Ishikawa (cell line): Measurements from ENCODE around the gene IL20RB.

Source experiments
- CREB1 ChIP-seq: IDR thresholded peaks from 2 replicates; pipeline ENCODE4 v1.6.1; 2012; ENCODE audit warnings: low read depth
- EGR1 ChIP-seq: IDR thresholded peaks from 2 replicates; pipeline ENCODE4 v1.6.1; 2012
- NFIC ChIP-seq: IDR thresholded peaks from 2 replicates; pipeline ENCODE4 v1.6.1; 2012
- RAD21 ChIP-seq: IDR thresholded peaks from 2 replicates; pipeline ENCODE4 v1.6.1; 2012; ENCODE audit warnings: low read depth
- REST ChIP-seq: IDR thresholded peaks from 2 replicates; pipeline ENCODE4 v1.6.1; 2012; ENCODE audit warnings: low read depth, mild to moderate bottlenecking
- TAF1 ChIP-seq: IDR thresholded peaks from 2 replicates; pipeline ENCODE4 v1.6.1; 2012; ENCODE audit warnings: low read depth, mild to moderate bottlenecking
- TEAD4 ChIP-seq: IDR thresholded peaks from 2 replicates; pipeline ENCODE4 v1.6.1; 2012
- ZBTB7A ChIP-seq: IDR thresholded peaks from 2 replicates; pipeline ENCODE4 v1.6.1; 2012; ENCODE audit warnings: low read depth

GRCh38 chr3:136932523-136932922, 25.3 kb upstream of the IL20RB start:
- TF ChIP-seq TEAD4: no peak
- TF ChIP-seq ZBTB7A: no peak
- TF ChIP-seq REST: no peak
- no peak for TF ChIP-seq RAD21
- TF ChIP-seq NFIC: no peak
- no peak for TF ChIP-seq CREB1
- no peak for TF ChIP-seq TAF1
- no peak for TF ChIP-seq EGR1
